ENCODE data around the gene CACNA1C.
A peak's percentile ranks its signal among the peaks of the same experiment; 100 is the strongest.

CACNA1C gene

GRCh38 chr12:2580821-2581220, 528.0 kb downstream of the CACNA1C start:
- DNase-seq = peak; percentile 21 to 57

DNA sequence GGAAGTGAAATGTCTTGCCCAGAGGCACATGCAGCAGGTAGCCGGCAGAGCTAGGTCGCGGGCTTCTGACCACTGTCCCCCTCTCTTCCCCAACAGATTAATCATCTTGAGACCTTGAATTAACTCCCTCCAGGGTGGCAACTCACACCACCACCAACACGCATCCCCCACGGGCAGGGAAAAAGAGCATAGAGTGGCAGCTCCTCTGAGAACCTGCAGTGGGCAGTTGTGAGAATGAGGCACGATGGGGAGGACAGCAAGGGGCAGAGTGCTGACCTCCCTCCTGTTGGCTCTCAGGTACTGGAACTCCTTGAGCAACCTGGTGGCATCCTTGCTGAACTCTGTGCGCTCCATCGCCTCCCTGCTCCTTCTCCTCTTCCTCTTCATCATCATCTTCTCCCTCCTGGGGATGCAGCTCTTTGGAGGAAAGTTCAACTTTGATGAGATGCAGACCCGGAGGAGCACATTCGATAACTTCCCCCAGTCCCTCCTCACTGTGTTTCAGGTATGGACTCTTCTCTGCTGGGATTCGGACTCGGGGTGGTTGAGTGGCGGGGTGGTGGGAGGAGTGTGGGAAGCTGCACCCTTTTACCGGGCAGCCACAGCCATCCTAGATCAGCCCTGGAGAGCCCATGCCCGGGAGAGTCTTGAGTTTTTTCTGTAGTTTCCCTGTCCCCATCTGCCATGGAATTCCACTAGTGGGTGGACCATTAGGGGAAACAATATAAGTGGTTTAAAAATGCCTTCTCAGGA, 528.7 kb downstream of the CACNA1C start:
- DNase-seq = no peak

DNA sequence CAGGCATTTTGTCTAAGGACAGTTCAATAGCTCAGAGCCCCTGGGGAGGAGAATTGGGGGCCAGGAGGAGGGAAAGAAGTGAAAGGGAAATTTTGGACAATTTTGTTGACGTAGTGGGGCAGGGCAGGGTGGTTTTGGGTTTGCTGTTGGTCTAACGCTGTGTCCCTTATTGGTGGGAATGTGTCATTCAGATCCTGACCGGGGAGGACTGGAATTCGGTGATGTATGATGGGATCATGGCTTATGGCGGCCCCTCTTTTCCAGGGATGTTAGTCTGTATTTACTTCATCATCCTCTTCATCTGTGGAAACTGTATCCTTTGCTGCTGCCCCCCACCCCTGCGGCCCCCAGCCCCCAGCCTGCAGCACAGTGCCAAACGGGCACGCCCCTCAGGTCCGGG, 529.8 kb downstream of the CACNA1C start:
- DNase-seq = no peak

GRCh38 chr12:2583091-2583497, 530.3 kb downstream of the CACNA1C start:
- peak; percentile 25 to 77 for DNase-seq

DNA sequence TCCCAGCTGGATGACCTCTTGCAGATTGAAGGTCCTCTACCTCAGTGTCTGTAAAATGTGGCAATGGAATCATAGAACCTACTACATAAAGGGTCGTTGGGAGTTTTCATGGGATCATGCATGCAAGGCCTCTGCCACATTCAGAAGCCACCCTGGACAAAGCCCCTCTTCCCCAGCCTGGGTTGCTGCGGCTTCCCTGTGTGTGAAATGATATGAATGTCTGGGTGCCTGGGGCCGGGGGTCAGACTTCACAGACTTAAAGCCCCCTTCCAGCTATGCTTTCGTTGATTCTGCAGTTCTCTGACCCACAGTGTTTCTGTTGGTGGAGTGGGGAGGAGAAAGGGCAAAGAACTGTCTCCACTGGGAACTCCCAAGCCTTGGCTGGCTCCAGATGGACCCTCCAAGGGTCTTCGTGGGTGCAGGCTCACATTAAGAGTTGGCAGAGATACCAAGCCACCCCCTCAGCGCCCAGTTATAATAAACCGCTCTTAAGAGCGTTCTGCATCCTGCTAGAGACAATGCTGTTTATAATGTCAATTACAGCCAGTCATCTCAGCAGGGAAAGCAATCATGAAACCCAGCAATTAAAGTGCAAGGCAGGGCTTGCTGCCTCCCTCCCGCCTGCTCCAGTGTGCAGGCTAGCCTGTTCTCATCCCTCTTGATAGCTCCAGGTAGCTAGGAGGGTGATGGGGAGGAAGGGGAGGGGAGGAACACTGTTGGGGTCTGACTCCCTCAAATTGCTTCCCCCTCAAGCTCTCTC, 531.0 kb downstream of the CACNA1C start:
- no peak for DNase-seq

GRCh38 chr12:2586156-2587038, 533.6 kb downstream of the CACNA1C start:
- DNase-seq = no peak

DNA sequence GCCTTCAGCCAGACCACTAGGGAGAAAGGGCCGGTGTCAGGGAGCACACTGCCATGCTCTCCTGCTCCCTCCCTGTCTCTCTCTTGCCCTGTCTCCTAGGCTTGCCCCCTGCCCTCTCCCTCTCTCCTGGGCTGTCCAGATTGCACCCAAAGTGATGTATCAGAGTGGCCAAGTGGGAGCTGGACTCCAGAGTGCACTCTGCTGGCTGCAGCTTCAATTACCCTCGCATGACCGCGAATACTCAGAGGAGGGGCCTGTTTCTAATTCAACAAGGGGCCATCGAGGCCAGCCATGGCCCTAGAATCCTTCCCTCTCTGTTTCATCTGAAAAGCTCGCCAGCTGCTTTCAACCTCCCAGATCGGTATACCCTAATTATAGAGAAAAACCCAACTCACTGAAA, 535.6 kb downstream of the CACNA1C start:
- no peak for DNase-seq

DNA sequence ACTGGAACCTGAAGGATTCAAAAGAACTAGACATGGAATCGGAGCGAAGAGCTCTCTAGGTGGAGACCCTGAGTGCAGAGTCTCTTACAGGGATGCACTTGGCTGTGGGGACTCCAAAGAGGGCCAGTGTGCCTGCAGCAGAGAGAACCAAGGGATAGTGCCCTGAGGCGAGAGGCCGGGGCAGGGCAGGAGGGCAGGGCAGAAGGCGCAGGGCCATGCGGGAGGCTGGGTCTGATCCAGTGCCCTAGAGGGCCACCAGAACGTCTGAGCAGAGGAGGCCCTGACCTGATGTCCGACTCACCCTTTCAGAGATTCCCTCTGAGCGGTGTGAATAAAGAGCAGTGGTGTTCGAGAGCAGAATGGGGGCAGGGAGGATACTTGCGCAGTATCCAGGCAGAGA, 536.6 kb downstream of the CACNA1C start:
- no peak for DNase-seq

GRCh38 chr12:2593045-2593444, 540.3 kb downstream of the CACNA1C start:
- DNase-seq = no peak

- no peak for DNase-seq
Observed at GRCh38 chr12:2596441-2596840, 543.7 kb downstream of the CACNA1C start.

DNA sequence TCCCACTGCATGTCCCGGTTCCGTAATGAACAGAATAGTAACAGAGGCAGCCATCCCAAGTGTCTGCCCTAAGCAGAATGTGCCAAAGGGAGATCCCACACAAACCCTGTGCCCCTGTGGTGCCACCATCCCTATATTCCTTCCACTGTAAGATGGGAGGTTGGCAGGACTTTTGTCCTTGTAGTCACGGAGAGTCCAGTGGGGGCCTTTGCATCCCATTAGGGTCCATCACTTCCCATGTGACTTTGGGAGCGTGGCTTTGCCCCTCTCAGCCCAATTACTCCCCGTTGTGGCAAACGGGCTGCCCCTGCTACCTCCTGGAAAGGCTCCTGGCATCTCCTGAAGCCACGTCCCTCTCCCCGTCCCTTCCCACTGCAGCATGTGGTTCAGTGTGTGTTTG, 552.5 kb downstream of the CACNA1C start:
- DNase-seq = no peak

GRCh38 chr12:2606186-2606910, 553.6 kb downstream of the CACNA1C start:
- DNase-seq = no peak

GRCh38 chr12:2607881-2608607, 555.3 kb downstream of the CACNA1C start:
- DNase-seq = no peak

GRCh38 chr12:2608608-2608945, 555.8 kb downstream of the CACNA1C start:
- DNase-seq = no peak

DNA sequence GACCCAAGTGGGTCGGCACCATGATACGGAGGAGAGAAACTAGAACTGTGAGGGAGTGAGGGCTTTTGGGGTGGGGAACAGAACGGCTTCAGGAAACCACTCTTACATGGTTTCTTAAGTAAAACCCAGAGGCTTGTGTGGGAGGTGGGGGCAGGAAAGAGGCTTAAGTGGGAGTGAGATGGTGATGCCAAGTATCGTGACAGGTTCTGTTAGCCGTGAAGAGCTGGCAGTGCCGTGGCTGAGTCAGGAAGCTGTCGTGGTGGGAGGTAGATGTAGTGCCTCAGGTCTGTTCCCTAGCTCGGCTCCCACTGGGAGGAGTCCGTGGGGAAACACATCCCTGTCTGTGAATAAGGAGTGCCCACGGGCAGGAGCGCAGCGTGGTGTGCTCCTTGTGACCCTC, 556.2 kb downstream of the CACNA1C start:
- peak; percentile 1 to 37 for DNase-seq

DNA sequence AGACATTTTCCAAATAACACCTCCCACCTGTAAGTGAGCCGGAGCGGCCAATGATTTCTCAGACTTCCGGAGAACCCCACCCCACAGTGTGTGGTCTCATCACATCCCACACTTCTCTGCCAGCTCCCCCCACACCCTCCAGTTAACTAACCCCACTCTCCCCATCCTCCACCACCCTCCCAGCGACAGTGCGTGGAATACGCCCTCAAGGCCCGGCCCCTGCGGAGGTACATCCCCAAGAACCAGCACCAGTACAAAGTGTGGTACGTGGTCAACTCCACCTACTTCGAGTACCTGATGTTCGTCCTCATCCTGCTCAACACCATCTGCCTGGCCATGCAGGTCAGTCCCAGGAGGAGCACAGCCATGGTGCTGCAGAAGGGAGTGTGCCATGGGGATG, 557.6 kb downstream of the CACNA1C start:
- DNase-seq = no peak

DNA sequence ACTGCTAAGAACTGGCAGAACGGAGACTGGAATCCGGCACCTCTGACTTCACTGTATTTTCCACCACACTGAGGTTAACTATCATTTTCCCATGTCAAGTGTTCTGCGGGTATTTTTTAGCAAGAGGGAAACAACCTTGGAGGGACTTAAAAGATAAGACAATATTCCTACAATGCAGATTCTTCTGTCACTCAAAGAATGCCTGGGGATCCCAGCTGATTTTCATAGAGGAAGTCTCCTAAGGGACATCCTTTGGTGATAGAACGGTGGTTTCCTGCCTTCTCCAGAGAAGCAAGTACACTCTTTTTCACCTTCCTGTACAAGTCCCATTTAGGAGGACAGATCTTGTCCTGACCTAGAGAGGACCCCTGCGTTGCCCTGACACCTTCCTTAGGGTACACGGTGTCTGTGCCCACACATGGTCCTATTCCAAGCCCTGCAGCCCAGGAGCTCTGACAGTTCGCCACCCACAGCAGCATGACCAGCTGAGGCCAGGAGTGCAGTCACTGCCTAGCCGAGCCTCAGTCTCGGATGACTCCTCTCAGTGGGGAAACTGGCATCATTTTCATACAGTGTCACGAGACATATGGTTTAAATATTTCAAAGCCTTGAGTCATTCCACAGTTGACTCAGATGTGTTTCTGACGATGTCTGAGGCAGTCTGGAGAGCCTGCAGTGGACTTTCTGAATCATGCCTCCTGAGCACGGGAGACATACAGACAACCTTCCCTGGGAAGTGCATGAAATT, 560.7 kb downstream of the CACNA1C start:
- DNase-seq = peak; percentile 79 to 96

GRCh38 chr12:2614341-2614740, 561.6 kb downstream of the CACNA1C start:
- no peak for DNase-seq

- peak; percentile 5 to 27 for DNase-seq
Observed at GRCh38 chr12:2615665-2616402, 563.0 kb downstream of the CACNA1C start.

GRCh38 chr12:2616763-2617162, 564.0 kb downstream of the CACNA1C start:
- no peak for DNase-seq

DNA sequence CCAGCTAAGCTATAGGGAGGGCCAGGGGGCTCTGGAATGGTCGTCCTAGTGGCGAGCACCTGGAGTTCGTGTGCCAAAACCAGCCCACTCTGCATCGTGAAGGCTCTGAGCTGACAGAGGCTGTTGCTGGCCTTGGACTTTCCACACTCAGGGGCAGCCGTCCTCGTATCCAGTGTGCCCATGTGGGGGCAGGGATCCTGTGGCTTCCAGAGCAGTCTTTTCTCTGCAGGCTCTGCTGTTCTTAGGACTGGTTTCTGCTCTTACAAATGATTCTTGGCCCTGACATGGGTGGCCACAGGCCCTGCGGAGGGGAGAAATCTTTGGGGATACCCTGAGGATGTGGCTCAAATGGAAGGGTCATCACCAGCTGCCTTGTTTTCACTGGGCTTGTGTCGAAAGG, 564.6 kb downstream of the CACNA1C start:
- DNase-seq = no peak

All from inflammatory macrophage treated with lipopolysaccharide for 1 hour (primary cell).